Fibroblast of lung (primary cell): ENCODE data around the gene OVOL1.

Experiments
- EZH2 ChIP-seq: IDR thresholded peaks from 2 replicates; pipeline ENCODE4 v1.5.1; 2012; ENCODE audit warnings: low read length, control low read depth, mild to moderate bottlenecking; ENCODE audit errors: missing control alignments
- TF ChIP-seq, protein P1 (sequence below), 2 donors: IDR thresholded peaks in 1 of 2; conservative IDR thresholded peaks in 1 of 2; 1 replicate in 1 of 2; 2 replicates in 1 of 2; pipeline ENCODE4 v1.5.1; 2011 to 2012; ENCODE audit warnings: low read length in 2 of 2, control low read depth in 1 of 2, inconsistent platforms in 1 of 2, low read depth in 1 of 2, mild to moderate bottlenecking in 1 of 2

DNA sequence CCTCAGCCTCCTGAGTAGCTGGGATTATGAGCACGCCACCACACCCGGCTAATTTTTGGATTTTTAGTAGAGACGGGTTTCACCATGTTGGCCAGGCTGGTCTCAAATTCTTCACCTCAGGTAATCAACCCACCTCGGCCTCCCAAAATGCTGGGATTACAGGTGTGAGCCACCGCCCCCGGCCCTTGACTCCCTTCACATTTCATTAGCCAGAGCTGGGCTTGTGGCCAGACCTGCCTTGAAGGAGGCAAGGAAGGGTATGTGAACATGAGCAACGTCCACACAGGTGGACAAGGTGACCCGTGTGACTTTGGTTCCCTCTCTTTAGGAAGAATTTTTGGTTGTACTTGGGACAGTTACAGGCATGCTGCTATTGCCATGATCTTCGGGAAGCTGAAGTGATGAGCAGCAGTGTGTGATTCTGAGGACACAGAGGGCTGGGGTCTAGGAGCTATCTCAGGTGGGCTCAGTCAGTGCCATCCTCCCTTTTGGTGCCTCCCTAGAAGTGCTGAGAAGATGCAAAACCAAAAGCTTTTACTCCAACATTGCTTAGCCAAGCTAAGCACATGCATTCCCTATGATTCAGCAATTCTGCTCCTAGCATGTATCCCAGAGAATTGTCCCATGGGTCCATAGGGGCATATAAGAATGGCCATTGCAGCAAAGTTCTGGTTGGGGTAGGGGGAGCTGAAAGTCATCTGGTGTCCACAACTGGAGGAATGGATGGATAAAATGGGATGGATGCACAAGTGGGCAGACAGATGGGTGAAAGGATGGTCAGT, 12.1 kb upstream of the OVOL1 start:
- TF ChIP-seq, protein P1, sequence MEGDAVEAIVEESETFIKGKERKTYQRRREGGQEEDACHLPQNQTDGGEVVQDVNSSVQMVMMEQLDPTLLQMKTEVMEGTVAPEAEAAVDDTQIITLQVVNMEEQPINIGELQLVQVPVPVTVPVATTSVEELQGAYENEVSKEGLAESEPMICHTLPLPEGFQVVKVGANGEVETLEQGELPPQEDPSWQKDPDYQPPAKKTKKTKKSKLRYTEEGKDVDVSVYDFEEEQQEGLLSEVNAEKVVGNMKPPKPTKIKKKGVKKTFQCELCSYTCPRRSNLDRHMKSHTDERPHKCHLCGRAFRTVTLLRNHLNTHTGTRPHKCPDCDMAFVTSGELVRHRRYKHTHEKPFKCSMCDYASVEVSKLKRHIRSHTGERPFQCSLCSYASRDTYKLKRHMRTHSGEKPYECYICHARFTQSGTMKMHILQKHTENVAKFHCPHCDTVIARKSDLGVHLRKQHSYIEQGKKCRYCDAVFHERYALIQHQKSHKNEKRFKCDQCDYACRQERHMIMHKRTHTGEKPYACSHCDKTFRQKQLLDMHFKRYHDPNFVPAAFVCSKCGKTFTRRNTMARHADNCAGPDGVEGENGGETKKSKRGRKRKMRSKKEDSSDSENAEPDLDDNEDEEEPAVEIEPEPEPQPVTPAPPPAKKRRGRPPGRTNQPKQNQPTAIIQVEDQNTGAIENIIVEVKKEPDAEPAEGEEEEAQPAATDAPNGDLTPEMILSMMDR (conservative IDR thresholded peaks at IDR 0.05 in 1 of 2, IDR thresholded peaks at IDR 0.05 in 1 of 2; ENCODE audit: low read depth in 1 of 2, low read length in 2 of 2): no peak
- TF ChIP-seq EZH2: no peak
